GM18858 (cell line): ENCODE results near the gene MRFAP1L1.
"Not testable (repeated sequence)": the region's sequence is repeated elsewhere in the genome, so short reads cannot be mapped to it uniquely, and the experiment has no call there.

Experiments used
- ATAC-seq: cut with Tn5 transposase; IDR thresholded peaks from one replicate; pipeline ENCODE4 v1.9.1; 2021; ENCODE audit not compliant: unreplicated experiment

MRFAP1L1 gene

GRCh38 chr4:6734165-6734786, 24.6 kb upstream of the MRFAP1L1 start:
- ATAC-seq = no peak

GRCh38 chr4:6733358-6734164, 23.9 kb upstream of the MRFAP1L1 start:
- ATAC-seq = no peak

GRCh38 chr4:6732441-6733357, 23.0 kb upstream of the MRFAP1L1 start:
- no peak for ATAC-seq

- no peak for ATAC-seq
Observed at GRCh38 chr4:6731780-6732179, 22.1 kb upstream of the MRFAP1L1 start.

- ATAC-seq = no peak
Observed at GRCh38 chr4:6731318-6731675, 21.6 kb upstream of the MRFAP1L1 start.

GRCh38 chr4:6730603-6731317, 21.1 kb upstream of the MRFAP1L1 start:
- no peak for ATAC-seq

- no peak for ATAC-seq
Observed at GRCh38 chr4:6728320-6729029, 18.8 kb upstream of the MRFAP1L1 start.

GRCh38 chr4:6727943-6728250, 18.2 kb upstream of the MRFAP1L1 start:
- no peak for ATAC-seq

GRCh38 chr4:6727081-6727942, 17.6 kb upstream of the MRFAP1L1 start:
- ATAC-seq = no peak

- ATAC-seq = not testable (repeated sequence)
Observed at GRCh38 chr4:6725427-6725961, 15.8 kb upstream of the MRFAP1L1 start.

- no peak for ATAC-seq
Observed at GRCh38 chr4:6724421-6725111, 14.9 kb upstream of the MRFAP1L1 start.

GRCh38 chr4:6723851-6724250, 14.2 kb upstream of the MRFAP1L1 start:
- ATAC-seq = no peak

- ATAC-seq = no peak
Observed at GRCh38 chr4:6722891-6723290, 13.2 kb upstream of the MRFAP1L1 start.

GRCh38 chr4:6721121-6721520, 11.5 kb upstream of the MRFAP1L1 start:
- no peak for ATAC-seq

GRCh38 chr4:6720202-6720699, 10.6 kb upstream of the MRFAP1L1 start:
- no peak for ATAC-seq

GRCh38 chr4:6719611-6720179, 10.0 kb upstream of the MRFAP1L1 start:
- ATAC-seq = no peak

- ATAC-seq = no peak
Observed at GRCh38 chr4:6718932-6719610, 9.4 kb upstream of the MRFAP1L1 start.
